A549 (cell line): ENCODE data around the gene USP22. TPM values are rescaled to one million over a fixed set of nuclear protein-coding genes. Genes with fewer than 3 reads are reported as not detected.

Experiments
- ATAC-seq, 2 experiments: fragments of 200-7000 bp in 1 of 2; fragments of >200 bp in 1 of 2; cut with Nextera tagmentation in 1 of 2; cut with Tn5 transposase in 1 of 2; 3 replicates each; pipeline versions ENCODE4 v1.8.0 to v1.9.1; 2018 to 2020; ENCODE audit warnings: mild to moderate bottlenecking in 1 of 2, moderate library complexity in 1 of 2
- CTCF ChIA-PET: fragments of 300-600 bp; sonication (Branson Sonifier 250); formaldehyde crosslinking; extraction: SDS; loops from one replicate; lab custom pipeline; 2021; ENCODE audit warnings: antibody characterized with exemption, inconsistent platforms; lab: Yijun Ruan, JAX
- POLR2A ChIA-PET: fragments of 350-600 bp; formaldehyde crosslinking; extraction: SDS; loops from one replicate; lab custom pipeline; 2021; ENCODE audit warnings: antibody characterized with exemption, inconsistent platforms; lab: Yijun Ruan, JAX
- DNase-seq, 2 experiments: peaks; one replicate each; pipeline versions ENCODE4 v3.0.0 to v3.0.0-alpha.2; 2011 to 2016; ENCODE audit warnings: low read depth in 1 of 2, low spot score in 1 of 2
- FAIRE-seq: peaks from 2 replicates; lab custom pipeline; 2011; peaks lifted over from hg19 to GRCh38; lab: Jason Lieb, UNC
- H3K27ac ChIP-seq, 2 experiments: fragments of >200 bp; sonication (Bioruptor Twin); formaldehyde crosslinking; 3 replicates each; pipeline ENCODE4 v1.5.1; 2016 to 2017
- H3K4me1 ChIP-seq: fragments of >200 bp; sonication (Bioruptor Twin); formaldehyde crosslinking; 3 replicates; pipeline ENCODE4 v1.6.1; 2016
- H3K4me2 ChIP-seq: fragments of >200 bp; sonication (Bioruptor Twin); formaldehyde crosslinking; 3 replicates; pipeline ENCODE4 v1.6.1; 2016
- H3K4me3 ChIP-seq: fragments of >200 bp; sonication (Bioruptor Twin); formaldehyde crosslinking; 3 replicates; pipeline ENCODE4 v1.5.1; 2016
- H3K9me3 ChIP-seq: fragments of >200 bp; sonication (Bioruptor Twin); formaldehyde crosslinking; 3 replicates; pipeline ENCODE4 v1.6.1; 2016
- CEBPB ChIP-seq, 2 experiments: fragments of >200 bp in 1 of 2; sonication (Bioruptor Twin) in 1 of 2; formaldehyde crosslinking in 1 of 2; IDR thresholded peaks; 2 replicates each; pipeline ENCODE4 v1.6.1; 2012 to 2016
- E2F6 ChIP-seq: IDR thresholded peaks from 2 replicates; pipeline ENCODE4 v1.6.1; 2012; ENCODE audit warnings: low read depth, borderline replicate concordance
- EHF ChIP-seq: fragments of 250-450 bp; sonication (Bioruptor Pico); IDR thresholded peaks from 2 replicates; pipeline ENCODE4 v1.5.0; 2020; ENCODE audit warnings: mild to moderate bottlenecking
- EHMT2 ChIP-seq: fragments of 200-600 bp; sonication (generic); IDR thresholded peaks from 2 replicates; pipeline ENCODE4 v1.6.1; 2016; ENCODE audit warnings: antibody characterized with exemption, low read depth, mild to moderate bottlenecking, moderate library complexity
- EP300 ChIP-seq, 2 experiments: fragments of >200 bp; sonication (Bioruptor Twin); formaldehyde crosslinking; IDR thresholded peaks; 2 replicates in 1 of 2; 3 replicates in 1 of 2; pipeline ENCODE4 v1.6.1; 2016 to 2017
- FOSB ChIP-seq: fragments of 250-450 bp; sonication (Bioruptor Pico); IDR thresholded peaks from 2 replicates; pipeline ENCODE4 v1.5.0; 2020; ENCODE audit warnings: mild to moderate bottlenecking, moderate library complexity
- FOXS1 ChIP-seq: fragments of 250-450 bp; sonication (Bioruptor Pico); IDR thresholded peaks from 2 replicates; pipeline ENCODE4 v1.5.0; 2020; ENCODE audit warnings: mild to moderate bottlenecking, moderate library complexity
- GATA3 ChIP-seq: IDR thresholded peaks from 2 replicates; pipeline ENCODE4 v1.6.1; 2012; ENCODE audit warnings: borderline replicate concordance
- KDM1A ChIP-seq: fragments of 200-600 bp; sonication (generic); IDR thresholded peaks from 2 replicates; pipeline ENCODE4 v1.6.1; 2016; ENCODE audit warnings: low read depth, mild to moderate bottlenecking
- KDM5A ChIP-seq: fragments of 200-600 bp; sonication (generic); IDR thresholded peaks from 2 replicates; pipeline ENCODE4 v1.6.1; 2016; ENCODE audit warnings: antibody characterized with exemption, mild to moderate bottlenecking
- MAZ ChIP-seq: fragments of 150-350 bp; IDR thresholded peaks from 2 replicates; pipeline ENCODE4 v1.6.1; 2014; ENCODE audit warnings: antibody characterized with exemption, low read depth, low read length, borderline replicate concordance
- NFE2L2 ChIP-seq: fragments of 150-350 bp; conservative IDR thresholded peaks from 2 replicates; pipeline ENCODE4 v1.6.1; 2014; ENCODE audit warnings: low read length
- NPAS2 ChIP-seq: fragments of 250-450 bp; sonication (Bioruptor Pico); IDR thresholded peaks from 2 replicates; pipeline ENCODE4 v1.8.0; 2022; ENCODE audit warnings: mild to moderate bottlenecking, moderate library complexity, borderline replicate concordance
- PHF8 ChIP-seq: fragments of 200-600 bp; sonication (generic); IDR thresholded peaks from 2 replicates; pipeline ENCODE4 v1.6.1; 2016; ENCODE audit warnings: low read depth, mild to moderate bottlenecking, antibody characterized with exemption, moderate library complexity, borderline replicate concordance
- POLR2AphosphoS2 ChIP-seq: conservative IDR thresholded peaks from 2 replicates; pipeline ENCODE4 v1.6.1; 2012; ENCODE audit warnings: low read length, improper control_type of control experiment, inconsistent platforms
- RNF2 ChIP-seq: fragments of 200-600 bp; sonication (generic); IDR thresholded peaks from 2 replicates; pipeline ENCODE4 v1.6.1; 2016; ENCODE audit warnings: low read depth, mild to moderate bottlenecking, antibody characterized with exemption, moderate library complexity, borderline replicate concordance
- SMC3 ChIP-seq: fragments of >200 bp; sonication (Bioruptor Twin); formaldehyde crosslinking; IDR thresholded peaks from 3 replicates; pipeline ENCODE4 v1.6.1; 2018; ENCODE audit warnings: inconsistent platforms
- SREBF2 ChIP-seq: fragments of 450-650 bp; IDR thresholded peaks from 2 replicates; pipeline ENCODE4 v1.6.1; 2014; ENCODE audit warnings: mild to moderate bottlenecking, moderate library complexity
- WGBS: methylation state at CpG from one replicate; pipeline ENCODE4 v1.1.6; 2017; ENCODE audit errors: missing lambda C conversion rate; 5-methylcytosine and 5-hydroxymethylcytosine counted together
- polyA plus RNA-seq, 4 experiments: library from polyadenylated mRNA; depleted of rRNA in 3 of 4; stranded (reverse); fragments of >200 nt; fragmentation: RNase III in 1 of 4; extraction: RNeasy Plus Mini Kit Qiagen cat#74134 plus additional on column Dnase treatment in 1 of 4; gene quantifications; 2 replicates in 3 of 4; 3 replicates in 1 of 4; pipeline ENCODE4 v1.2.3, GENCODE V29; 2011 to 2017

USP22 gene
- polyA plus RNA-seq, 2 of the 4 experiments (the other 2 are of a cell fraction) = 130 to 293 TPM

- FAIRE-seq (no peak), ATAC-seq (no peak)
- POLR2A ChIA-PET = no interaction called here
These were observed 44.2 kb downstream of the USP22 start for GRCh38 chr17:20998571-20999043.

GRCh38 chr17:20997711-20998570 is 44.9 kb downstream of the USP22 start:
- DNase-seq = no peak
- no peak for TF ChIP-seq FOSB (CRISPR knock-in tag)
- no peak for TF ChIP-seq SREBF2
- TF ChIP-seq EP300 (IDR thresholded peaks at IDR 0.05) = no peak
- no peak for TF ChIP-seq CEBPB (IDR thresholded peaks at IDR 0.05)
- TF ChIP-seq POLR2AphosphoS2 = no peak
- no peak for TF ChIP-seq NPAS2 (CRISPR knock-in tag)
- no peak for TF ChIP-seq RNF2
- no peak for TF ChIP-seq KDM1A
- Histone ChIP-seq H3K27ac (no peak overlapping the region), H3K4me1 (peaks cover 12% of the 10 kb centered on the region; the same call in 2 of the 3 replicates), H3K4me2 (no peak overlapping the region), H3K9me3 (no peaks in the 10 kb centered on the region), H3K4me3 (no peak overlapping the region)
- ChIA-PET POLR2A (no interaction called here), CTCF (interaction anchor here (1.0 to 4.0 kb wide), 3 partner anchors 11 to 146 kb away, joined by 3 to 20 read pairs (median 6); no protein-coding TSS in a partner anchor)
- peak; percentile 28 for FAIRE-seq
- 86% methylated on average over 22 of the region's 22 CpGs for WGBS
- peak; percentile 5 to 19; a peak in 3 of 6 replicates for ATAC-seq

More at GRCh38 chr17:20998571-20999043, 44.2 kb downstream of the USP22 start:
- CTCF ChIA-PET = interaction anchor here (1.0 to 1.9 kb wide), 4 partner anchors 9 to 146 kb away, joined by 3 to 6 read pairs (median 4); no protein-coding TSS in a partner anchor
- 88% methylated on average over 5 of the region's 5 CpGs for WGBS
- Histone ChIP-seq H3K9me3 (no peaks in the 10 kb centered on the region), H3K27ac (no peak overlapping the region), H3K4me3 (no peak overlapping the region), H3K4me2 (no peak overlapping the region), H3K4me1 (peaks cover 9% of the 10 kb centered on the region; the same call in 2 of the 3 replicates)
- DNase-seq = no peak
- peak; percentile 63; the same call in 1 of the 2 replicates for TF ChIP-seq POLR2AphosphoS2
- TF ChIP-seq CEBPB (IDR thresholded peaks at IDR 0.05) = no peak
- no peak for TF ChIP-seq NFE2L2
- no peak for TF ChIP-seq FOXS1
- no peak for TF ChIP-seq E2F6
- no peak for TF ChIP-seq MAZ

DNA sequence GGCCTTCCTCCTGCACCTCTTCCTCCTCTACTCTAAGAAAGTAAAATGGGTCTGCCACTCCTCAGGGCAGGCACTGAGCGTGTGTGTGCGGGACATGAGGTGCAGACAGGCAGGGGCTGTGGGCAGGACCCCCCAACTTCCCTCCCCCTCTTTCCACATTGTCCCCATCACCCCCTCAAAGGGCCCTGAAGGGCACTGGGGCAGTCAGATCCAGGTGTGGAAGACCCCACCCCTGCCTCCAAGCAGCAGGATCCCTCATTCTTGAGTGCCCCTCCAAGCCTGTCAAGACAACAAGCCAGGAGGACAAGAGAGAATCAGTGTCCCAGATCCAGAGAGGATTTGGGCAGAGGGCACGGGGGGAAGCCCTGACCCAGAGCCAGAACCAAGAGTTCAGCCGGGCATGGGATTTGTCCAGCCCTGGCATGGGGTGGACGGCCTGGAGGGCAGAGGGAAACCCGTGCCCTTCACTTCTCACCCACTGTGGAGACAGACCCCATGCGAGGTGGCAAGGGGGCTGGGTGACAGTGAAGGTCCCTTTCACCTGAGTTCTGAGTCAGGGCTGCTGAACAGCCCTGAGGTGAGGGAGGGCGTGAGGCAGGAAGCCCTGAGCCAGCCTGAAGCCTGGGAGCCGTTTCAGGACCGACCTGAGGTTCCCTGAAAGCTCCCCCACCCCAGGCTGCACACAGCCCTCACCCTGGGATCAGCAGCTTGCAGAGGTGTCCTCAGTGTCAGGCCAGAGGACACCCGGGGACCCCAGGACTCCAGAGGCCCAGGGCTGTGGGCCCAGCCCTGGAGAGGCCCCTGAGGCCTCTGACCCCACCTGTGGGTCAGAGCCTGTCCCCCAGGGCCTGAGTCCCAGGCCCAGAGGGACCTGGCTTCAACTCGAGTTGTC is 45.8 kb downstream of the USP22 start:
- no peak for FAIRE-seq
- POLR2A ChIA-PET = no interaction called here
- no peak for TF ChIP-seq GATA3
- no peak for TF ChIP-seq EHF (CRISPR knock-in tag)
- TF ChIP-seq PHF8 = no peak
- no peak for TF ChIP-seq SMC3
- TF ChIP-seq KDM5A = no peak
- no peak for TF ChIP-seq EHMT2

More for the DNA sequence above, 45.8 kb downstream of the USP22 start:
- ATAC-seq (peak; percentile 3 to 11; a peak in 4 of 6 replicates), DNase-seq (no peak)
- Histone ChIP-seq H3K4me1 (peaks cover 13% of the 10 kb centered on the region; the same call in 2 of the 3 replicates), H3K27ac (no peak overlapping the region), H3K4me3 (no peak overlapping the region), H3K4me2 (no peak overlapping the region), H3K9me3 (no peaks in the 10 kb centered on the region)
- 79% methylated on average over 11 of the region's 12 CpGs for WGBS
- CTCF ChIA-PET = interaction anchor here (4.0 kb wide), 1 partner anchor 53 kb away, joined by 20 read pairs; no protein-coding TSS in a partner anchor
